Measurements from ENCODE around the gene MAP4K1. TPM values are rescaled to one million over a fixed set of nuclear protein-coding genes. Genes with fewer than 3 reads are reported as not detected.

The MAP4K1 gene
- polyA plus RNA-seq (2013, experiment 1 of 2; ENCODE audit: insufficient read length): 0.22 TPM
- polyA plus RNA-seq (2013, experiment 2 of 2; ENCODE audit: insufficient read length): 1.0 TPM

GRCh38 chr19:38617764-38618589 lies at the start of gene MAP4K1:
MAP4K1 (minus strand) TSS chr19:38617953; CDS start chr19:38617895, 58 bp downstream.
- DNase-seq: no peak

GRCh38 chr19:38666663-38667511 lies 49.1 kb upstream of the MAP4K1 start:
- DNase-seq: peak; percentile 95

GRCh38 chr19:38665950-38666662 lies 48.4 kb upstream of the MAP4K1 start:
- DNase-seq: peak; percentile 99

GRCh38 chr19:38665219-38665931 lies 47.6 kb upstream of the MAP4K1 start:
- peak; percentile 48 for DNase-seq

GRCh38 chr19:38664503-38665211 lies 46.9 kb upstream of the MAP4K1 start:
- DNase-seq: no peak

- no peak for DNase-seq
Observed at GRCh38 chr19:38663957-38664502, 46.3 kb upstream of the MAP4K1 start.

- no peak for DNase-seq
Observed at GRCh38 chr19:38663156-38663651, 45.5 kb upstream of the MAP4K1 start.

GRCh38 chr19:38662537-38663155 lies 44.9 kb upstream of the MAP4K1 start:
- DNase-seq: no peak

- no peak for DNase-seq
Observed at GRCh38 chr19:38661996-38662395, 44.2 kb upstream of the MAP4K1 start.

GRCh38 chr19:38661136-38661535 lies 43.4 kb upstream of the MAP4K1 start:
- DNase-seq: no peak

GRCh38 chr19:38660724-38661123 lies 43.0 kb upstream of the MAP4K1 start:
- no peak for DNase-seq

- peak; percentile 100 for DNase-seq
Observed at GRCh38 chr19:38658462-38659306, 40.9 kb upstream of the MAP4K1 start.

- peak; percentile 88 for DNase-seq
Observed at GRCh38 chr19:38657633-38658222, 40.0 kb upstream of the MAP4K1 start.

- peak; percentile 75 for DNase-seq
Observed at GRCh38 chr19:38656171-38656981, 38.6 kb upstream of the MAP4K1 start.

- no peak for DNase-seq
Observed at GRCh38 chr19:38655148-38655824, 37.5 kb upstream of the MAP4K1 start.

GRCh38 chr19:38654628-38655055 lies 36.9 kb upstream of the MAP4K1 start:
- peak; percentile 63 for DNase-seq

- no peak for DNase-seq
Observed at GRCh38 chr19:38653028-38653571, 35.3 kb upstream of the MAP4K1 start.

Data from fibroblast of skin of scalp (primary cell).